H1 (cell line): ENCODE data around the gene HLA-E.

ENCODE experiments used
- CTCF ChIP-seq, 3 experiments: IDR thresholded peaks; 1 replicate in 2 of 3; 2 replicates in 1 of 3; pipeline versions ENCODE4 v1.5.1 to v1.6.1; 2011; ENCODE audit warnings: low read length in 3 of 3, mild to moderate bottlenecking in 3 of 3, inconsistent platforms in 2 of 3, low read depth in 1 of 3, moderate library complexity in 1 of 3; ENCODE audit not compliant: insufficient read depth in 1 of 3; ENCODE audit errors: control extremely low read depth in 1 of 3
- EP300 ChIP-seq, 2 experiments: IDR thresholded peaks; 1 replicate in 1 of 2; 2 replicates in 1 of 2; pipeline ENCODE4 v1.6.1; 2011 to 2012; ENCODE audit warnings: low read depth in 2 of 2, low read length in 2 of 2, mild to moderate bottlenecking in 2 of 2, borderline replicate concordance in 1 of 2, inconsistent platforms in 1 of 2, moderate library complexity in 1 of 2
- EZH2 ChIP-seq: fragments of 200-600 bp; sonication (generic); IDR thresholded peaks from 2 replicates; pipeline ENCODE4 v1.7.1; 2012; ENCODE audit warnings: low read depth, mild to moderate bottlenecking, moderate library complexity, low read length, inconsistent platforms; ENCODE audit not compliant: severe bottlenecking
- FOSL1 ChIP-seq: IDR thresholded peaks from 2 replicates; pipeline ENCODE4 v1.6.1; 2011; ENCODE audit warnings: mild to moderate bottlenecking, low read depth, low read length, moderate library complexity; ENCODE audit not compliant: insufficient read depth
- RBBP5 ChIP-seq: IDR thresholded peaks from 2 replicates; pipeline ENCODE4 v1.7.1; 2012; ENCODE audit warnings: low read depth, mild to moderate bottlenecking, inconsistent platforms, low read length, moderate library complexity, borderline replicate concordance
- SP4 ChIP-seq: IDR thresholded peaks from 2 replicates; pipeline ENCODE4 v1.6.1; 2012; ENCODE audit warnings: low read length, inconsistent platforms
- SUZ12 ChIP-seq: fragments of 200-600 bp; sonication (generic); IDR thresholded peaks from 2 replicates; pipeline ENCODE4 v1.6.1; 2012; ENCODE audit warnings: mild to moderate bottlenecking, inconsistent platforms, low read length, moderate library complexity, mixed read lengths
- TBP ChIP-seq: IDR thresholded peaks from 2 replicates; pipeline ENCODE4 v1.6.1; 2011; ENCODE audit warnings: low read depth, low read length, improper control_type of control experiment
- TCF12 ChIP-seq: IDR thresholded peaks from 2 replicates; pipeline ENCODE4 v1.6.1; 2011; ENCODE audit warnings: low read depth, mild to moderate bottlenecking, low read length
- YY1 ChIP-seq: IDR thresholded peaks from 2 replicates; pipeline ENCODE4 v1.6.1; 2011; ENCODE audit warnings: low read depth, mild to moderate bottlenecking, low read length

- peak; percentile 87 to 97 (median 91) for TF ChIP-seq CTCF (IDR thresholded peaks at IDR 0.05; ENCODE audit: control extremely low read depth in 1 of 3, insufficient read depth in 1 of 3, low read depth in 1 of 3, low read length in 3 of 3)
- no peak for TF ChIP-seq TBP
- no peak for TF ChIP-seq TCF12
- no peak for TF ChIP-seq EP300 (IDR thresholded peaks at IDR 0.05; ENCODE audit: borderline replicate concordance in 1 of 2, low read depth in 2 of 2, low read length in 2 of 2)
- no peak for TF ChIP-seq SP4
- no peak for TF ChIP-seq RBBP5
- no peak for TF ChIP-seq SUZ12
- TF ChIP-seq YY1, result peak; percentile 61; the same call in 1 of the 2 replicates
- no peak for TF ChIP-seq FOSL1
- no peak for TF ChIP-seq EZH2
Observed at GRCh38 chr6:30541515-30542403, 52.5 kb downstream of the HLA-E start.
